ENCODE data around the gene CALML6. TPM values are rescaled to one million over a fixed set of nuclear protein-coding genes. Genes with fewer than 3 reads are reported as not detected.
"Not testable (repeated sequence)": the region's sequence is repeated elsewhere in the genome, so short reads cannot be mapped to it uniquely, and the experiment has no call there.

Gene CALML6
- total RNA-seq, 1 donor from 2014 or later = not detected

DNA sequence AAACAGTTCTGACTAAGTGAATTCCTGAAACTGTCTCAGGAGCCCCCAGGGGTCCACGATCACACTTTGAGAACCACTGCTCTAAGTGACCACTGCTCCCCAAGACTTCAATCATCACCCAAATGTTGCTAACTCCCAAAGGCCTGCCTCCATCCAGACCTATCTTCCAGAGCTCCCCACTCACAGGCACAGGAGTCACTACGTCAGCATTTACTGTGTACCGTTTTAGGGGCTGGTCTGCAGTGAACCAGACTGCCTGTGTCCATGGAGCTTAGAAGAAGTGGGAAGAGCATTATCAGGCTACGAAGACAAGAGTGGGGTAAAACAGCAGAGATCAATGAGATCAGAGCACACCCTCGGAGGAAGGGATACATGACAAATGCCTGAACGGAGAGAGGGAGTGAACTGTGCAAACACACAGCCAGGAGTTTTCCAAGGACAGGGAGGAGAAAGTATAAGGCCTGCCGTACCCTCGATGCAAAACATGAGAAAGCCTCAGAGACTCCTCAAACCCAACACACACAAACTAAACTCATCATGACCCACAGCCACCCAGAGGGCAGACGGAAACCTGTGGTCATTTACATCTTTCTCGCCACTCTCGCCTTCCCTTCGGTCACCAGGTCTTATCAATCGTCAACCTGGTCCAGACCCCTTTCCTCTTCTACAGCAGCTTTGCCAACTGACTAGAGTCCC is 34.3 kb upstream of the CALML6 start:
- peaks cover 0 to 10% of the 10 kb centered on the region in 2 donors for H3K36me3 ChIP-seq
- H3K9me3 ChIP-seq = no peaks in the 10 kb centered on the region
- no peak for DNase-seq (ENCODE audit: low spot score in 2 of 2)
- intact Hi-C loops (cut with DNase I) = no loop called here
- TF ChIP-seq, protein P1, sequence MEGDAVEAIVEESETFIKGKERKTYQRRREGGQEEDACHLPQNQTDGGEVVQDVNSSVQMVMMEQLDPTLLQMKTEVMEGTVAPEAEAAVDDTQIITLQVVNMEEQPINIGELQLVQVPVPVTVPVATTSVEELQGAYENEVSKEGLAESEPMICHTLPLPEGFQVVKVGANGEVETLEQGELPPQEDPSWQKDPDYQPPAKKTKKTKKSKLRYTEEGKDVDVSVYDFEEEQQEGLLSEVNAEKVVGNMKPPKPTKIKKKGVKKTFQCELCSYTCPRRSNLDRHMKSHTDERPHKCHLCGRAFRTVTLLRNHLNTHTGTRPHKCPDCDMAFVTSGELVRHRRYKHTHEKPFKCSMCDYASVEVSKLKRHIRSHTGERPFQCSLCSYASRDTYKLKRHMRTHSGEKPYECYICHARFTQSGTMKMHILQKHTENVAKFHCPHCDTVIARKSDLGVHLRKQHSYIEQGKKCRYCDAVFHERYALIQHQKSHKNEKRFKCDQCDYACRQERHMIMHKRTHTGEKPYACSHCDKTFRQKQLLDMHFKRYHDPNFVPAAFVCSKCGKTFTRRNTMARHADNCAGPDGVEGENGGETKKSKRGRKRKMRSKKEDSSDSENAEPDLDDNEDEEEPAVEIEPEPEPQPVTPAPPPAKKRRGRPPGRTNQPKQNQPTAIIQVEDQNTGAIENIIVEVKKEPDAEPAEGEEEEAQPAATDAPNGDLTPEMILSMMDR (IDR thresholded peaks at IDR 0.05) = no peak
- no peak overlapping the region for H3K27ac ChIP-seq
- H3K27me3 ChIP-seq = no peaks in the 10 kb centered on the region
- H3K4me3 ChIP-seq = no peak overlapping the region
- H3K4me1 ChIP-seq = peaks cover 11 to 34% of the 10 kb centered on the region in 2 donors

DNA sequence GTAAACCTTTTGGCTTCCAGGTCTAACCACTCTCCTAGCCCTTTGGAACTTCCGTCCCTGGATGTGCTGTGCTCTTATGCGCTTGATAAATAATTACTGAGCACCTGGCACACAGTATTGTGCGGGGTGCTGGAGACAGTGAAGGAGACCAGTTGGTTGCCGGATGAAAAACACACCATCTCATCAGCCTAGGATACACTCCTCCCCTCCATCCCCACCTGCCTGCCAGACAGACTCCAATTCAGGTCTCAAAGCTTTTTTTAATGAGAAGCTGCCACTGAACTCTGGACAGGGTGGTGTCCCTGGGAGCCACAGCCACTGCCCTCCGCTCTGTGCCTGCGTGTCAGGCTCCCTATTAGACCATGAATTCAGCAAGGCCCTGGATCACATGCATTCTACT is 33.3 kb upstream of the CALML6 start:
- DNase-seq (ENCODE audit: low spot score in 2 of 2) = no peak
- TF ChIP-seq, protein P1 (IDR thresholded peaks at IDR 0.05) = no peak
- no peak overlapping the region for H3K27ac ChIP-seq
- intact Hi-C loops (cut with DNase I) = no loop called here
- H3K27me3 ChIP-seq = no peaks in the 10 kb centered on the region
- peaks cover 6 to 37% of the 10 kb centered on the region in 2 donors for H3K4me1 ChIP-seq
- no peaks in the 10 kb centered on the region for H3K9me3 ChIP-seq
- no peak overlapping the region for H3K4me3 ChIP-seq
- peaks cover 0 to 7% of the 10 kb centered on the region in 2 donors for H3K36me3 ChIP-seq

DNA sequence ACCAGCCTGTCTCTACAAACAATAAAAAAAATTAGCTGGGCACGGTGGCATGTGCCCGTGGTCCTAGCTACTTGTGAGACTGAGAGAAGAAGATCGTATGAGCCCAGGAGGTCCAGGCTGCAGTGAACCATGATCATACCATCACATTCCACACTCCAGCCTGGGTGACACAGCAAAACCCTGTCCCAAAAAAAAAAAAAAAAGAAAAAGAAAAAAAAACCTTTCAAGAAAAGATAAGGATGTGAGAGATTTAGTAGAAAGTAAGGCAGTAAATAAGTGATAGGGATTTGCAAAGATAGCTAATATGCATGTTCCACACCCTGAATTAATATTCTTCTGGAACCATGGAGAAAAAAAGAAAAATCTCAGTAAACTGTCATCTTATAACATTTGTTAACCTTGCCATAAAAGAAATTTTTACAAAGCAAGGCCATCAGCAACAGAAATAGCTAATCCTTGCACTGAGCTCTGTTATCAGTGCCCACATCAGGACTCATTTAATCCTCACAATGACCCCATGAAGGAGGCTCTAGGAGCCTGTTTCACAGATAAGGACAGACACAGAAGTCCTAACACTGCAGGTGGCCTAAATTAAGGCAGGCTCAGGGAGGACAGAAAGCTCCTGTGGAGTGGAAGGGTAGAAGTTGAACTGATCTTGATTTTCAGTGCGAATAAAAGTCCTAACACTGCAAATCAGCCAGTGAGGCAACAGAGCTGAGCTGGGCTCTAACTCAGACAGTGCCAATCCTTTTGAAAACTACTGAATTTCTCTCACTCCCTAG is 31.8 kb upstream of the CALML6 start:
- no peaks in the 10 kb centered on the region for H3K27me3 ChIP-seq
- H3K4me3 ChIP-seq = no peak overlapping the region
- H3K9me3 ChIP-seq = no peaks in the 10 kb centered on the region
- intact Hi-C loops (cut with DNase I) = no loop called here
- H3K27ac ChIP-seq = peak overlapping the region; percentile 49 to 57
- peaks cover 6 to 45% of the 10 kb centered on the region in 2 donors for H3K4me1 ChIP-seq
- TF ChIP-seq, protein P1 (IDR thresholded peaks at IDR 0.05) = no peak
- no peak for DNase-seq (ENCODE audit: low spot score in 2 of 2)
- H3K36me3 ChIP-seq = peaks cover 0 to 7% of the 10 kb centered on the region in 2 donors

DNA sequence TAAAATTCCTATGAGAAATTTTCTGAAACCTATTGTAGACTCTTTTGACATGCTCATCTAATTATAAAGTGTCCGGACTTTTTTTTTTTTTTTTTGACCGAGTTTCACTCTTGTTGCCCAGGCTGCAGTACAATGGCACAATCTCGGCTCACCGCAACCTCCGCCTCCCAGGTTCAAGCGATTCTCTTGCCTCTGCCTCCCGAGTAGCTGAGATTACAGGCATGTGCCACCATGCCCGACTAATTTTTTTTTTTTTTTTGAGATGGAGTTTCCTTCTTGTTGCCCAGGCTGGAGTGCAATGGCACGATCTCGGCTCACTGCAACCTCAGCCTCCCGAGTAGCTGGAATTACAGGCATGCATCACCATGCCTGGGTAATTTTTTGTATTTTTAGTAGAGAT is 31.2 kb upstream of the CALML6 start:
- H3K36me3 ChIP-seq; H3K9me3 ChIP-seq; DNase-seq (ENCODE audit: low spot score in 2 of 2); intact Hi-C loops (cut with DNase I); H3K27me3 ChIP-seq; H3K4me3 ChIP-seq: not testable (repeated sequence)
- Histone ChIP-seq H3K4me1 (peaks cover 6 to 49% of the 10 kb centered on the region in 2 donors), H3K27ac (peak overlapping the region in 1 of 2 donors; percentile 49)

DNA sequence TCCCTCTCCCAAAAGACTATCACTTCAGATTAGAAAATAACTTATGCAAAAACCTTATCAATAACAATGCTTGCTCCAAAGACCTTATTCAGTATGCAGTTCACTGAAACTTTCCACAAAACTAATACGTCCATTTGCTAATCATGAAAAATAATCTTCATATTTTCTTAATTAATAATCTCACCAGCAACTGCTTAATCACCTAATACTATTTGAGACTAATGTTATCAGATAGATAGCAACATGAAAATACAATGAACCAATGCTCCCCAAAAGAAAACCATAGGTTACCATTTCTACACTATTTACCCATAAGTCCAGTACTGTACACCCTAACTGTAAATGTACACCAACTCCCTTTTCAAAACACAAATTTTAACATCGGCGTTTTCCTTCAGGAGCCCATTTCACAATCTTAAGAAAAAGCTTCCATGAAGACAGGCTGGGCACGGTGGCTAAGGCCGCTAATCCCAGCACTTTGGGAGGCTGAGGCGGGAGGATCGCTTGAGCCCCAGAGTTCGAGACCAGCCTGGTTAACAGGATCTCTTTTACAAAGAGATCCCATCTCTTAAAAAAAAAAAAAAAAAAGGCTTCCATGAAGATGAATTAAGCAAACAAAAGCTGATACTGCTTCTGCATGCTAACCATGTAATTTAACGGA is 25.8 kb upstream of the CALML6 start:
- Histone ChIP-seq H3K27ac (peak overlapping the region in 1 of 2 donors; percentile 82), H3K4me3 (peak overlapping the region; percentile 83 to 95), H3K27me3 (no peaks in the 10 kb centered on the region), H3K36me3 (peaks cover 0 to 7% of the 10 kb centered on the region in 2 donors), H3K9me3 (no peaks in the 10 kb centered on the region), H3K4me1 (peaks cover 0 to 41% of the 10 kb centered on the region in 2 donors)
- TF ChIP-seq, protein P1 (IDR thresholded peaks at IDR 0.05) = no peak
- DNase-seq (ENCODE audit: low spot score in 2 of 2) = no peak
- intact Hi-C loops (cut with DNase I) = no loop called here

Data from ascending aorta (tissue), 2 donors.